ENCODE results near the gene ZGPAT.

Gene ZGPAT

GRCh38 chr20:63777614-63778013 is 69.8 kb downstream of the ZGPAT start:
- Histone ChIP-seq H3K27me3 (ENCODE audit: low read depth, low read length) (no peaks in the 10 kb centered on the region), H3K4me2 (ENCODE audit: low read length) (no peak overlapping the region), H3K4me1 (ENCODE audit: low read length) (peaks cover 13% of the 10 kb centered on the region; the same call in 1 of the 2 replicates), H2AFZ (ENCODE audit: low read depth, low read length) (no peak overlapping the region), H3K4me3 (ENCODE audit: low read length) (no peak overlapping the region), H3K9ac (ENCODE audit: low read length) (no peak overlapping the region), H3K79me2 (ENCODE audit: low read length) (no peaks in the 10 kb centered on the region), H3K9me3 (ENCODE audit: insufficient read depth, low read length) (peaks cover 5% of the 10 kb centered on the region; the same call in 1 of the 2 replicates), H3K27ac (ENCODE audit: low read length) (no peak overlapping the region), H3K36me3 (replicated peaks; ENCODE audit: low read depth, low read length) (no peaks in the 10 kb centered on the region), H4K20me1 (ENCODE audit: insufficient read depth, low read length) (no peaks in the 10 kb centered on the region)
- TF ChIP-seq EZH2phosphoT487 (IDR thresholded peaks at IDR 0.05; ENCODE audit: low read depth) (no peak), CTCF (IDR thresholded peaks at IDR 0.05; ENCODE audit: low read depth, low read length) (no peak)

- no peaks in the 10 kb centered on the region for H3K27me3 ChIP-seq (ENCODE audit: low read depth, low read length)
- no peaks in the 10 kb centered on the region for H3K36me3 ChIP-seq (replicated peaks; ENCODE audit: low read depth, low read length)
- H3K4me1 ChIP-seq (ENCODE audit: low read length) = peaks cover 13% of the 10 kb centered on the region; the same call in 1 of the 2 replicates
- no peak overlapping the region for H3K4me2 ChIP-seq (ENCODE audit: low read length)
- H3K9me3 ChIP-seq (ENCODE audit: insufficient read depth, low read length) = peaks cover 5% of the 10 kb centered on the region; the same call in 1 of the 2 replicates
- H2AFZ ChIP-seq (ENCODE audit: low read depth, low read length) = no peak overlapping the region
- no peak overlapping the region for H3K27ac ChIP-seq (ENCODE audit: low read length)
- H3K79me2 ChIP-seq (ENCODE audit: low read length) = no peaks in the 10 kb centered on the region
- TF ChIP-seq EZH2phosphoT487 (IDR thresholded peaks at IDR 0.05; ENCODE audit: low read depth) = no peak
- TF ChIP-seq CTCF (IDR thresholded peaks at IDR 0.05; ENCODE audit: low read depth, low read length) = no peak
- H3K4me3 ChIP-seq (ENCODE audit: low read length) = no peak overlapping the region
- H3K9ac ChIP-seq (ENCODE audit: low read length) = no peak overlapping the region
- no peaks in the 10 kb centered on the region for H4K20me1 ChIP-seq (ENCODE audit: insufficient read depth, low read length)
Measured at GRCh38 chr20:63778034-63778752, 70.4 kb downstream of the ZGPAT start.

GRCh38 chr20:63778857-63779256 is 71.0 kb downstream of the ZGPAT start:
- Histone ChIP-seq H3K27me3 (ENCODE audit: low read depth, low read length) (no peaks in the 10 kb centered on the region), H3K79me2 (ENCODE audit: low read length) (no peaks in the 10 kb centered on the region), H3K9ac (ENCODE audit: low read length) (no peak overlapping the region), H3K9me3 (ENCODE audit: insufficient read depth, low read length) (peaks cover 5% of the 10 kb centered on the region; the same call in 1 of the 2 replicates), H3K4me1 (ENCODE audit: low read length) (peaks cover 8% of the 10 kb centered on the region; the same call in 1 of the 2 replicates), H3K4me3 (ENCODE audit: low read length) (no peak overlapping the region), H4K20me1 (ENCODE audit: insufficient read depth, low read length) (no peaks in the 10 kb centered on the region), H2AFZ (ENCODE audit: low read depth, low read length) (no peak overlapping the region), H3K36me3 (replicated peaks; ENCODE audit: low read depth, low read length) (no peaks in the 10 kb centered on the region), H3K4me2 (ENCODE audit: low read length) (no peak overlapping the region), H3K27ac (ENCODE audit: low read length) (no peak overlapping the region)
- TF ChIP-seq EZH2phosphoT487 (IDR thresholded peaks at IDR 0.05; ENCODE audit: low read depth) (no peak), CTCF (IDR thresholded peaks at IDR 0.05; ENCODE audit: low read depth, low read length) (0 out of 2 replicates have a peak, but pooled peaks have one; percentile 6)

GRCh38 chr20:63781181-63781580 is 73.3 kb downstream of the ZGPAT start:
- Histone ChIP-seq H3K9me3 (ENCODE audit: insufficient read depth, low read length) (peaks cover 5% of the 10 kb centered on the region; the same call in 1 of the 2 replicates), H2AFZ (ENCODE audit: low read depth, low read length) (no peak overlapping the region), H3K27me3 (ENCODE audit: low read depth, low read length) (no peaks in the 10 kb centered on the region), H3K4me3 (ENCODE audit: low read length) (no peak overlapping the region), H4K20me1 (ENCODE audit: insufficient read depth, low read length) (no peaks in the 10 kb centered on the region), H3K27ac (ENCODE audit: low read length) (no peak overlapping the region), H3K9ac (ENCODE audit: low read length) (no peak overlapping the region), H3K4me2 (ENCODE audit: low read length) (no peak overlapping the region), H3K4me1 (ENCODE audit: low read length) (peaks cover 11% of the 10 kb centered on the region; the same call in 1 of the 2 replicates), H3K36me3 (replicated peaks; ENCODE audit: low read depth, low read length) (no peaks in the 10 kb centered on the region), H3K79me2 (ENCODE audit: low read length) (no peaks in the 10 kb centered on the region)
- no peak for TF ChIP-seq EZH2phosphoT487 (IDR thresholded peaks at IDR 0.05; ENCODE audit: low read depth)
- TF ChIP-seq CTCF (IDR thresholded peaks at IDR 0.05; ENCODE audit: low read depth, low read length) = no peak
